Placental pericyte (primary cell): ENCODE data around the gene C3. TPM values are rescaled to one million over a fixed set of nuclear protein-coding genes. Genes with fewer than 3 reads are reported as not detected.

Experiments used
- total RNA-seq: library from RNA; depleted of rRNA; stranded (reverse); fragments of >200 nt; gene quantifications from 2 replicates; pipeline ENCODE4 v1.2.3, GENCODE V29; 2012

The C3 gene
- total RNA-seq: 33.9 and 203 TPM in 2 replicates

DNA sequence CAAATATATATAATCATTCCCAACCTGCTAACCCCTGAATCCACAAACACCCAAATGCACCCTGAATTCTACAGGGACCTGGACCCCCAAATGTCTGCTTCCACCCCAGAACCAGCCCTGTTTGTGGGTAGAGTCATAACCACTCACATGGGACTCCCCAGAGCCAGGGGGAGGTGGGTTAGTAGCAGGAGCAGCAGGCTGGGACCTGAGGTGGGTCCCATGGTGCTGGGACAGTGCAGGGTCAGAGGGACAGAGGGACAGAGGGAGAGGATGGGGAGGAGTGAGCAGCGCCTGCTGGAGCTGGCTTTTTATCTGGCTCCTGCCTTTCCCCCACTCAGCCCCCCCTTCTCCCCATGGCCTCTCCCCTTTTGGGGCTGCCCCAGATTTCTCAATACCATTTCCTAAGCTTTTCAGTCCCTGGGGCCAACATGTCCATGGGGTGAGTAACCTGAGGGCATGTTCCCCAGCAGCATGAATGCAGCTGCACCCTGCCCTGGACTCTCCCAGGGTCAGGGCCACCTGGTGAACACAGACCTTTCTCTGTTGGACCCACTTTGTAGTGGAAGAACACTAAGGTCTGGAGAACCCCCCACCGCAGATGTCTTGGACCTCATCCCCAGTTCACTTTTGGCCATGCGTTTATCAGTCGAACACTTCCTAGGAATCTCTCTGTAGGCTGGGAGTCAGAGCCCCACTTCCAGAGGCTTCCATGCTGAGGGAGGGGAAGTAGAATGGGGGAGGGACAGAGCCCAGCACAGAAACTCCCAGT, at the start of gene C3:
TSS of gene C3 (minus strand) at position 282 of the 769 bp plus-strand sequence. CDS start at position 221, 61 bp downstream.

DNA sequence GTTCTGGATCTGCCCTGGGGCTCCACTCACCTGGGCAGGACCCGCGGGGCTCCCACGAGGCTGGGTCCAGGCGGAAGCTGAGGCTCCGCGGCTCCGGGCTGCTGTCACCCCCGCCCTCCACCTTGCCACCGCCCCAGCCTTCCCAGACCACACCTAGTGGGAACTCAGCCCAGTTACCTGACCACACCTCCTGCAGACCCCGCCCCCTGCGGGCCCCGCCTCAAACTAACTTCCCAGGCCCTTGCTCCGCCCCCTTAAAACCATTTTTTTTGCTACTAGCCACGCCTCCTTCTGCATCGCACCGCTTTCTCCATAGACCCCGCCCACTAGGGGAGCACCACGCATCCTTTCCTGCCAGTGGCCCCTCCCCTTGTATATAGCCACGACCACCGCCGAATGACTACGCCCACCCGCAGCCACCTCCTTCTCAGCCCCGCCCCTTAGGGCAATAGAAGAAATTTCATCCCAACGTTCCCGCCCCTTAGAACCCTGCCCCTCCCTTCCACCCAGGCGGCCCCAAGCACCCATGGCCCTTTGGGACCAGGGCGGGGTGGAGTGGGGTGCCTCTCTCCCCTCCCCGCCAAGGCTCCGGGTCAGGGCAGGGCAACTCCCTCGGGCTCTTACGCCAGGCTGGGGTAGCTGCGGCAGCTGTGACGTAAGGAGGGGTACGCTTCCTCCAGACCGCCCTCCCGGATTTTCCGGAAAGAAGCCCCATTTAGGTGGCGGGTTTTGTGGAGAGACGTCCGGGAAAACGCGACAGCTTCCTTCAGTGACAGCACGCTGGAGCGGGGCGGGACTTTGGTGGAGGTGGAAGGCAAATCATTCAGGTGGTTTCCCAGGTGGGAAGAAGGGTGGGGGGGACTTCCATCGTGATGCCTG, 47.1 kb upstream of the C3 start, which contains the start of gene SH2D3A:
TSS of gene SH2D3A (minus strand) at position 79 of the 879 bp plus-strand sequence. CDS start 3,687 bp downstream, outside the sequence.

DNA sequence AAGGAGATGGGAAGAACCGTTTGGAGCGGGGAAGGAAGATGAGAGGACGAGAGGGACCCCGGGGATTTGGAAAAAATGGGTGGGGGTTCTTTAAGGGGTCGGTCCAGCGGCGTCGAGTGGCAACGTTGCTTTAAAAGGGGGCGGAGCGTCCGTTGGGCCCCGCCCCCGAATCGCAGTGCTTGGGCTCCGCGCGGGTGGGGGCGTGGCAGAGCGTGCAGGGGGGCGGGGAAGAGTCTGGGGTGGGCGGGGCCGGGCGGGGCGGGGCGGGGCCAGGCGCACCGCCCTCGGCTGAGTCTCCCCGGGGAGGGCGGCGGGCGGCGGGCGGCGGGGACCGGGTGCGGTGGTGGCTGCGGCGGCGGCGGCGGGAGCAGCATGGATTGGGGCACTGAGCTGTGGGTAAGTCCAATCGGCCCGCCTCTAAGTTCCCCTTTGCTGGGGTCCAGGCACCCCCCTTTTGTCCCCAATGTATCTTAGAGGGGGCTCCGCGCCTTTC, 19.0 kb upstream of the C3 start, which contains the start of gene TRIP10:
TSS of gene TRIP10 (plus strand) at position 291 of the 493 bp plus-strand sequence. CDS start at position 373, 82 bp downstream.

DNA sequence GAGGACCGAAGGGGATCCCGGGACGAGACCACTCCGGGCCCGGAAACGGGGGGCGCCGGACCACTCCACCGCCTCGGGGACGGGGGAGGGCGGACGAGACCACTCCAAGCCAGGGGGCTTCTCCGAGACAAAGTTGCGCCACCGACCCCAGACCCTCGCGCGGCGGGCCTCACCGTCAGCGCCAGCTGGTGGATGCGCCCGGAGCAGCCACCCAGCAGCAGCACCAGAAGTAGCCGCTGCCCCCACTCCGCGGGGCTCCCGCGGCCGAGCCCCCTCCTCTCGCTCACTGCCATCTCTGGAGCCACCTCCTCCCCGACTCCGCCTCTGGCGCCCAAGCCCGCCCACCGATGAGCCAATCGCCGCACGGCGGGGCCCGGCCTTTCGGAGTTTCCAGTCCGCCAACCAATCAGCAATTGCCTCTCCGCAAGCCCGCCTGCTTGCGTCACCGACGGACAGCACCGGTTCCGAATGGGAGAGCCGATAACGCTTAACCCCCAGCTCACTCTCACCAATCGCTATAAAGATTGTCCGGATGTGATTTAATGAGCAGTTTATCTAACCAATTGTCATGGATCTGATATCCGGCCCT, 16.9 kb upstream of the C3 start, which contains the start of gene GPR108:
TSS of gene GPR108 (minus strand) at position 297 of the 589 bp plus-strand sequence. CDS start at position 293, 4 bp downstream.

Other genes with a start within 250 kb of the C3 start
- gene DENND1C, start 238.9 kb downstream of the C3 start, total RNA-seq: not detected in 2 replicates
- gene TUBB4A, start 218.3 kb downstream of the C3 start, total RNA-seq: not detected in 2 replicates
- 0.29 TPM in 1 of 2 replicates, not detected in the other for gene TNFSF9, start 189.6 kb downstream of the C3 start, total RNA-seq
- gene CD70, start 129.5 kb downstream of the C3 start, total RNA-seq: 0.29 TPM in 1 of 2 replicates, not detected in the other
- 0.14 and 0.22 TPM in 2 replicates for gene TNFSF14, start 50.5 kb downstream of the C3 start, total RNA-seq
- 41.5 and 79.7 TPM in 2 replicates for gene GPR108, start 16.9 kb upstream of the C3 start, total RNA-seq
- 54.1 and 54.8 TPM in 2 replicates for gene TRIP10, start 19.0 kb upstream of the C3 start, total RNA-seq
- 0.29 TPM in 1 of 2 replicates, not detected in the other for gene SH2D3A, start 46.8 kb upstream of the C3 start, total RNA-seq
- gene VAV1, start 52.1 kb upstream of the C3 start, total RNA-seq: not detected in 2 replicates
- 0.22 TPM in 1 of 2 replicates, not detected in the other for gene ADGRE1, start 166.9 kb upstream of the C3 start, total RNA-seq